B cell (primary cell): ENCODE results near the gene TCF3. TPM values are rescaled to one million over a fixed set of nuclear protein-coding genes. Genes with fewer than 3 reads are reported as not detected.
A peak's percentile ranks its signal among the peaks of the same experiment; 100 is the strongest.

Source experiments
- ATAC-seq: fragments of 200-7000 bp; cut with Tn5 transposase; one replicate; pipeline ENCODE4 v1.10.0; 2021; ENCODE audit warnings: low read depth, mild to moderate bottlenecking, moderate number of reproducible peaks, moderate library complexity
- CTCF ChIA-PET: fragments of 350-600 bp; sonication (Branson Sonifier 250); formaldehyde crosslinking; loops from one replicate; lab custom pipeline; 2021; ENCODE audit warnings: antibody characterized with exemption, inconsistent platforms; lab: Charles Lee
- POLR2A ChIA-PET: fragments of 350-600 bp; sonication (Branson Sonifier 250); formaldehyde crosslinking; loops from one replicate; lab custom pipeline; 2021; ENCODE audit warnings: antibody characterized with exemption; lab: Charles Lee
- DNase-seq: peaks from one replicate; pipeline ENCODE4 v3.0.0; 2013
- H2AFZ ChIP-seq: 2 replicates; pipeline ENCODE4 v1.6.1; 2012; ENCODE audit warnings: mild to moderate bottlenecking, low read depth, low read length; ENCODE audit not compliant: insufficient read depth, poor library complexity, severe bottlenecking
- H3K27ac ChIP-seq, 2 donors: 1 replicate in 1 of 2; 2 replicates in 1 of 2; pipeline ENCODE4 v1.5.1; 2012 to 2013; ENCODE audit warnings: low read length in 2 of 2, mild to moderate bottlenecking in 2 of 2, moderate library complexity in 1 of 2
- H3K27me3 ChIP-seq, 4 experiments: fragments of 200-600 bp in 1 of 4; sonication (generic) in 1 of 4; replicated peaks in 1 of 4; 1 replicate in 2 of 4; 2 replicates in 2 of 4; pipeline versions ENCODE4 v1.6.1 to v1.7.0; 2013 to 2016; ENCODE audit warnings: low read length in 3 of 4, mild to moderate bottlenecking in 2 of 4, mixed read lengths in 1 of 4, moderate library complexity in 1 of 4; ENCODE audit not compliant: insufficient read depth in 4 of 4, control insufficient read depth in 3 of 4; ENCODE audit errors: control extremely low read depth in 1 of 4
- H3K36me3 ChIP-seq, 2 experiments: replicated peaks in 1 of 2; 1 replicate in 1 of 2; 2 replicates in 1 of 2; pipeline versions ENCODE4 v1.6.1 to v1.7.1; 2013; ENCODE audit warnings: low read length in 1 of 2; ENCODE audit not compliant: insufficient read depth in 2 of 2, control insufficient read depth in 1 of 2; ENCODE audit errors: control extremely low read depth in 1 of 2, extremely low read depth in 1 of 2
- H3K4me1 ChIP-seq, 2 donors: fragments of 200-600 bp in 1 of 2; sonication (generic) in 1 of 2; 1 replicate in 1 of 2; 2 replicates in 1 of 2; pipeline versions ENCODE4 v1.5.1 to v1.6.1; 2013 to 2017; ENCODE audit warnings: low read length in 2 of 2; ENCODE audit not compliant: control insufficient read depth in 2 of 2, insufficient read depth in 2 of 2
- H3K4me2 ChIP-seq: replicated peaks from 2 replicates; pipeline ENCODE3; 2012; ENCODE audit warnings: mild to moderate bottlenecking, low read depth, low read length; ENCODE audit not compliant: poor library complexity, severe bottlenecking
- H3K4me3 ChIP-seq, 5 experiments: fragments of 200-600 bp in 1 of 5; sonication (generic) in 1 of 5; 1 replicate in 3 of 5; 2 replicates in 2 of 5; pipeline versions ENCODE4 v1.5.1 to v1.7.0; 2011 to 2016; ENCODE audit warnings: low read length in 4 of 5, mild to moderate bottlenecking in 4 of 5, low read depth in 2 of 5, control low read depth in 1 of 5, moderate library complexity in 1 of 5; ENCODE audit not compliant: insufficient read depth in 1 of 5; ENCODE audit errors: control extremely low read depth in 1 of 5, extremely low read depth in 1 of 5
- H3K79me2 ChIP-seq: fragments of 200-600 bp; sonication (generic); one replicate; pipeline ENCODE4 v1.6.0; 2016; ENCODE audit warnings: low read length; ENCODE audit not compliant: control insufficient read depth, insufficient read depth
- H3K9ac ChIP-seq: fragments of 200-600 bp; sonication (generic); 2 replicates; pipeline ENCODE4 v1.6.1; 2017; ENCODE audit warnings: mild to moderate bottlenecking, low read length, moderate library complexity
- H3K9me3 ChIP-seq, 3 donors: one replicate each; pipeline versions ENCODE4 v1.6.1 to v1.7.1; 2013; ENCODE audit warnings: low read length in 2 of 3; ENCODE audit not compliant: control insufficient read depth in 2 of 3, insufficient read depth in 1 of 3; ENCODE audit errors: control extremely low read depth in 1 of 3
- H4K20me1 ChIP-seq: 2 replicates; pipeline ENCODE4 v1.6.0; 2012; ENCODE audit warnings: mild to moderate bottlenecking, low read length; ENCODE audit not compliant: insufficient read depth, control insufficient read depth, poor library complexity, severe bottlenecking
- H3K27ac Mint-ChIP-seq: one replicate; pipeline ENCODE4 v1.8.0; 2021; ENCODE audit warnings: mixed read lengths
- H3K27me3 Mint-ChIP-seq: one replicate; pipeline ENCODE4 v1.8.0; 2021; ENCODE audit warnings: mixed read lengths
- H3K4me1 Mint-ChIP-seq: one replicate; pipeline ENCODE4 v1.8.0; 2021; ENCODE audit warnings: mixed read lengths
- H3K4me3 Mint-ChIP-seq: one replicate; pipeline ENCODE4 v1.8.0; 2021; ENCODE audit warnings: mixed read lengths
- H3K9me3 Mint-ChIP-seq: one replicate; pipeline ENCODE4 v1.8.0; 2022; ENCODE audit warnings: mixed read lengths; ENCODE audit not compliant: insufficient read depth
- CTCF ChIP-seq: fragments of 200-600 bp; IDR thresholded peaks from one replicate; pipeline ENCODE4 v1.8.0; 2022; ENCODE audit warnings: antibody characterized with exemption, mild to moderate bottlenecking
- EZH2 ChIP-seq: IDR thresholded peaks from 2 replicates; pipeline ENCODE4 v1.6.1; 2012; ENCODE audit warnings: borderline replicate concordance, low read depth, mild to moderate bottlenecking, moderate library complexity, low read length; ENCODE audit not compliant: insufficient read depth, poor library complexity, severe bottlenecking
- WGBS: methylation state at CpG from one replicate; pipeline ENCODE4 v1.1.5; 2013; ENCODE audit warnings: missing lambda C conversion rate; ENCODE audit not compliant: insufficient coverage; 5-methylcytosine and 5-hydroxymethylcytosine counted together
- intact Hi-C: fragments of 100-400 bp; cut with micrococcal nuclease; formaldehyde crosslinking; loops from one replicate; pipeline ENCODE4 v1.10.0; 2022
- polyA plus RNA-seq: library from polyadenylated mRNA; depleted of rRNA; stranded (reverse); fragments of >200 nt; gene quantifications from 2 replicates; pipeline ENCODE4 v1.2.3, GENCODE V29; 2012
- total RNA-seq, 2 donors: library from RNA; stranded (reverse); fragments of 120-200 nt in 1 of 2; gene quantifications; 1 replicate in 1 of 2; 2 replicates in 1 of 2; pipeline versions ENCODE4 v1.2.3 to v1.2.4, GENCODE V29; 2013 to 2022

The TCF3 gene
- total and polyA plus RNA-seq, 2 donors (not counting 1 experiment from before 2014, with no cell fraction given), result 278 to 588 TPM

DNA sequence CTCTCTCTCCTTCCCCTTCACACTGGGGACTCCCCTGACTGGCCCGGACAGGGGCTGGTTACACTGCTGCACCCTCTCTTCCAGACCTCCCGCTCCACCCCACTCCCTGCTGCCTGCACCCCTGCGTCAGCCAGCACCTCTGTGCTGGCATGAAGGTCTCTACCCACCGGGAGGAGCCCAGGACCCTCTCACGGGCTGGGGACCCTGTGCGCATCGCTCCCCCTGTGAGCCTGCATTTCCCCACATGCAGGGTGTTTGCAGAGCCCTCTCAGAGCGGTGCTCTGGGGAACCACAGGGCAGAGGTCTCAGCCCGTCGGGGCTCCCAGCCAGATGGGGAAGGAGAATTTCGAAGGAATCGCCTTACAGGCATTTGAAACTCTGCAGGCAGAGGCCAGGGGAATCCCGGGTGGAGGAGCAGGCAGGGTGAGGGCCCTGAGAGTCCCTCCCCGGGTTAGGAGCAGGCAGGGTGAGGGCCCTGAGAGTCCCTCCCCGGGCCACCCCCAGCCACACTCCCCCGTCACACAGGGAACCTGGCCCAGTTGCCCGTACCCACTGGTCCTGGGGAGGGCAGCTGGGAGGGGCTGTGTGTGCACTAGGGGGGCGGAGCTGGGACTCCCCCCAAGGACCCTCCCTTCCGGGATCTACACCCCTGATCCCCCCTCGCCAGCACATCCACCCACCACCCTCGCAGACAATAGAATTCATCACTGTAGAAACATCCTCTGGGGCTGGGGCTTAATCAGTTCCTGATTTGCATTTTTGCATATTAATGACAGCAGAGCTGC lies 16.3 kb upstream of the TCF3 start:
- peak; percentile 69 for ATAC-seq
- peak overlapping the region; percentile 86 for H3K4me3 Mint-ChIP-seq
- peak overlapping the region; percentile 92 for H3K27ac Mint-ChIP-seq
- under 1% methylated on average over 18 of the region's 21 CpGs for WGBS
- peaks cover 0 to 9% (median 2%) of the 10 kb centered on the region in 4 experiments for H3K27me3 ChIP-seq
- no peaks in the 10 kb centered on the region for H3K9me3 Mint-ChIP-seq
- DNase-seq, result peak; percentile 84
- H3K4me1 Mint-ChIP-seq, result peaks cover 53% of the 10 kb centered on the region
- H4K20me1 ChIP-seq, result no peaks in the 10 kb centered on the region
- H3K79me2 ChIP-seq, result peaks cover 2% of the 10 kb centered on the region
- H3K9ac ChIP-seq, result peak overlapping the region; percentile 66
- CTCF ChIA-PET, result interaction anchor here (0.5 to 6.0 kb wide), 13 partner anchors 9 to 231 kb away, joined by 3 to 114 read pairs (median 4); partner anchors contain the start of gene TCF3
- peak overlapping the region; percentile 21 to 62 (median 47) for H3K4me3 ChIP-seq
- peaks cover 4% of the 10 kb centered on the region for H3K27me3 Mint-ChIP-seq
- H3K36me3 ChIP-seq, result no peaks in the 10 kb centered on the region
- POLR2A ChIA-PET, result interaction anchor here (0.5 to 1.4 kb wide), 13 partner anchors 8 to 945 kb away, joined by 3 to 43 read pairs (median 4); partner anchors contain the start of genes MBD3 and TCF3
- H3K9me3 ChIP-seq, result peaks cover 0 to 13% (median 0%) of the 10 kb centered on the region in 3 donors
- TF ChIP-seq EZH2 (no peak), CTCF (no peak)
- peak overlapping the region; percentile 76 to 79 for H3K27ac ChIP-seq
- H3K4me1 ChIP-seq, result peaks cover 43 to 78% of the 10 kb centered on the region in 2 donors
- H3K4me2 ChIP-seq, result peak overlapping the region; percentile 97
- H2AFZ ChIP-seq, result peak overlapping the region; percentile 76
- intact Hi-C loops, result loop anchor here (1.0 kb wide), 3 partner anchors 7 to 63 kb away; partner anchors contain the start of gene UQCR11

DNA sequence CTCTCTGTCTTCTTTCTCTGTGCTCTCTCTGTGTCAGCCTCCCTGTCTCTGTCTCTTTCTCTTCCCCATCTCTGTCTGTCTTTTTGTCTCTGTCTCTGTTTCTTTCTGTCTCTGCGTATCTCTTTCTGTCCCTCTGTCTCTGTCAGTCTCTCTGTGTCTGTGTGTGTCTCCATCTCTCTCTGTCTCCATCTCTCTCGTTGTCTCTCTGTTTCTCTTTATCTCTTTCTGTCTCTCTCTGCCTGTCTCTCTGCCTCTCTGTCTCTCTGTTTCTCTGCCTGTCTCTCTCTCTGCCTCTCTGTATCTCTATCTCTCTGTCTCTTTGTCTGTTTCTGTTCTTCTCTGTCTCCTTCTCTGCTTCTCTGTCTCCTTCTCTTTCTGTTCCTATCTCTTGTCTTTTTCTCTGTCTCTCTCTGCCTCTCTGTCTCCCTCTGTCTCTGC lies 15.7 kb upstream of the TCF3 start:
- peaks cover 0 to 6% (median 0%) of the 10 kb centered on the region in 3 donors for H3K9me3 ChIP-seq
- no peak for ATAC-seq
- DNase-seq, result peak; percentile 39
- Mint-ChIP-seq H3K4me1 (peaks cover 54% of the 10 kb centered on the region), H3K27me3 (no peaks in the 10 kb centered on the region), H3K9me3 (no peaks in the 10 kb centered on the region), H3K4me3 (peak overlapping the region; percentile 86), H3K27ac (peak overlapping the region; percentile 92)
- intact Hi-C loops, result no loop called here
- no peak for TF ChIP-seq CTCF
- no peak for TF ChIP-seq EZH2
- peak overlapping the region; percentile 97 for H3K4me2 ChIP-seq
- WGBS, result 61% methylated on average over 2 of the region's 2 CpGs
- H3K27ac ChIP-seq, result peak overlapping the region; percentile 76 to 79
- H3K36me3 ChIP-seq, result no peaks in the 10 kb centered on the region
- H4K20me1 ChIP-seq, result no peaks in the 10 kb centered on the region
- CTCF ChIA-PET, result no interaction called here
- H2AFZ ChIP-seq, result peak overlapping the region; percentile 76
- peak overlapping the region in 4 of 5 experiments; percentile 44 to 62 (median 51) for H3K4me3 ChIP-seq
- H3K4me1 ChIP-seq, result peaks cover 48 to 84% of the 10 kb centered on the region in 2 donors
- peaks cover 2% of the 10 kb centered on the region for H3K79me2 ChIP-seq
- H3K27me3 ChIP-seq, result peaks cover 0 to 4% (median 1%) of the 10 kb centered on the region in 4 experiments
- H3K9ac ChIP-seq, result peak overlapping the region; percentile 66
- POLR2A ChIA-PET, result interaction anchor here (0.8 to 1.8 kb wide), 3 partner anchors 15 to 18 kb away, joined by 3 to 7 read pairs (median 4); no protein-coding TSS in a partner anchor
